ENCODE measurements around the gene RFXANK. TPM values are rescaled to one million over a fixed set of nuclear protein-coding genes. Genes with fewer than 3 reads are reported as not detected.

The RFXANK gene
- total and polyA plus RNA-seq, 4 donors: 46.6 to 148 (median 98.6) TPM

- Histone ChIP-seq H3K9me3 (ENCODE audit: control insufficient read depth in 4 of 4, insufficient read depth in 3 of 4, low read length in 3 of 4) (peaks cover 0 to 24% (median 8%) of the 10 kb centered on the region in 4 donors), H3K27me3 (ENCODE audit: control insufficient read depth in 3 of 3, insufficient read depth in 3 of 3, low read length in 2 of 3) (peaks cover 0 to 2% (median 0%) of the 10 kb centered on the region in 3 donors), H3K4me3 (no peak overlapping the region), H3K9ac (ENCODE audit: insufficient read depth in 1 of 2, low read length in 2 of 2) (no peak overlapping the region), H3K27ac (ENCODE audit: low read depth in 1 of 2, low read length in 1 of 2) (no peak overlapping the region), H3K36me3 (ENCODE audit: control insufficient read depth in 4 of 4, insufficient read depth in 4 of 4, low read length in 4 of 4) (no peaks in the 10 kb centered on the region), H3K4me1 (ENCODE audit: control insufficient read depth in 5 of 5, insufficient read depth in 5 of 5, low read length in 5 of 5) (no peaks in the 10 kb centered on the region)
- no peak for TF ChIP-seq CTCF (IDR thresholded peaks at IDR 0.05; ENCODE audit: control extremely low read depth, extremely low read depth)
- DNase-seq (no peak), ATAC-seq (ENCODE audit: insufficient read depth, low FRiP score) (no peak)
- WGBS, 2 donors: 84 to 85% methylated on average over 2 of the region's 2 CpGs
Measured at GRCh38 chr19:19234220-19234816, 42.3 kb downstream of the RFXANK start.

- ATAC-seq (ENCODE audit: insufficient read depth, low FRiP score) (no peak), DNase-seq (no peak)
- TF ChIP-seq CTCF (IDR thresholded peaks at IDR 0.05; ENCODE audit: control extremely low read depth, extremely low read depth): no peak
- no peak overlapping the region for H3K27ac ChIP-seq (ENCODE audit: low read depth in 1 of 2, low read length in 1 of 2)
- no peak overlapping the region for H3K9ac ChIP-seq (ENCODE audit: insufficient read depth in 1 of 2, low read length in 2 of 2)
- H3K4me3 ChIP-seq: no peak overlapping the region
- peaks cover 0 to 2% (median 2%) of the 10 kb centered on the region in 3 donors for H3K27me3 ChIP-seq (ENCODE audit: control insufficient read depth in 3 of 3, insufficient read depth in 3 of 3, low read length in 2 of 3)
- H3K9me3 ChIP-seq (ENCODE audit: control insufficient read depth in 4 of 4, insufficient read depth in 3 of 4, low read length in 3 of 4): peaks cover 0 to 24% (median 8%) of the 10 kb centered on the region in 4 donors
- no peaks in the 10 kb centered on the region for H3K4me1 ChIP-seq (ENCODE audit: control insufficient read depth in 5 of 5, insufficient read depth in 5 of 5, low read length in 5 of 5)
- no peaks in the 10 kb centered on the region for H3K36me3 ChIP-seq (ENCODE audit: control insufficient read depth in 4 of 4, insufficient read depth in 4 of 4, low read length in 4 of 4)
Measured at GRCh38 chr19:19236173-19236572, 44.1 kb downstream of the RFXANK start.

GRCh38 chr19:19238126-19238894 lies 46.3 kb downstream of the RFXANK start:
- WGBS, 2 donors: 85 to 90% methylated on average over 18 of the region's 18 CpGs
- no peak overlapping the region for H3K9ac ChIP-seq (ENCODE audit: insufficient read depth in 1 of 2, low read length in 2 of 2)
- H3K9me3 ChIP-seq (ENCODE audit: control insufficient read depth in 4 of 4, insufficient read depth in 3 of 4, low read length in 3 of 4): peaks cover 0 to 18% (median 8%) of the 10 kb centered on the region in 4 donors
- no peak overlapping the region for H3K27ac ChIP-seq (ENCODE audit: low read depth in 1 of 2, low read length in 1 of 2)
- ATAC-seq (ENCODE audit: insufficient read depth, low FRiP score): no peak
- TF ChIP-seq CTCF (IDR thresholded peaks at IDR 0.05; ENCODE audit: control extremely low read depth, extremely low read depth): no peak
- DNase-seq: no peak
- no peaks in the 10 kb centered on the region for H3K4me1 ChIP-seq (ENCODE audit: control insufficient read depth in 5 of 5, insufficient read depth in 5 of 5, low read length in 5 of 5)
- no peaks in the 10 kb centered on the region for H3K36me3 ChIP-seq (ENCODE audit: control insufficient read depth in 4 of 4, insufficient read depth in 4 of 4, low read length in 4 of 4)
- H3K4me3 ChIP-seq: no peak overlapping the region
- peaks cover 0 to 2% (median 2%) of the 10 kb centered on the region in 3 donors for H3K27me3 ChIP-seq (ENCODE audit: control insufficient read depth in 3 of 3, insufficient read depth in 3 of 3, low read length in 2 of 3)
